ENCODE data around the gene NISCH. TPM values are rescaled to one million over a fixed set of nuclear protein-coding genes. Genes with fewer than 3 reads are reported as not detected.

Gene NISCH
- total RNA-seq, 1 donor from 2014 or later = 62.5 TPM

- DNase-seq (ENCODE audit: low read depth) = no peak
- Histone ChIP-seq H3K36me3 (ENCODE audit: control insufficient read depth, insufficient read depth, low read length) (no peaks in the 10 kb centered on the region), H3K4me3 (ENCODE audit: low read depth, low read length) (no peak overlapping the region), H3K27me3 (ENCODE audit: control insufficient read depth, insufficient read depth, low read length) (peaks cover 8% of the 10 kb centered on the region)
- no peak for TF ChIP-seq CTCF (IDR thresholded peaks at IDR 0.05; ENCODE audit: insufficient read depth, low read length, poor library complexity, severe bottlenecking)
Measured at GRCh38 chr3:52440671-52441070, 14.7 kb upstream of the NISCH start.

GRCh38 chr3:52441091-52441771, 14.2 kb upstream of the NISCH start:
- peaks cover 5% of the 10 kb centered on the region for H3K27me3 ChIP-seq (ENCODE audit: control insufficient read depth, insufficient read depth, low read length)
- no peaks in the 10 kb centered on the region for H3K36me3 ChIP-seq (ENCODE audit: control insufficient read depth, insufficient read depth, low read length)
- DNase-seq (ENCODE audit: low read depth) = no peak
- no peak for TF ChIP-seq CTCF (IDR thresholded peaks at IDR 0.05; ENCODE audit: insufficient read depth, low read length, poor library complexity, severe bottlenecking)
- no peak overlapping the region for H3K4me3 ChIP-seq (ENCODE audit: low read depth, low read length)

- TF ChIP-seq CTCF (IDR thresholded peaks at IDR 0.05; ENCODE audit: insufficient read depth, low read length, poor library complexity, severe bottlenecking) = no peak
- Histone ChIP-seq H3K27me3 (ENCODE audit: control insufficient read depth, insufficient read depth, low read length) (peaks cover 5% of the 10 kb centered on the region), H3K36me3 (ENCODE audit: control insufficient read depth, insufficient read depth, low read length) (no peaks in the 10 kb centered on the region), H3K4me3 (ENCODE audit: low read depth, low read length) (no peak overlapping the region)
- DNase-seq (ENCODE audit: low read depth) = no peak
Measured at GRCh38 chr3:52441772-52442332, 13.6 kb upstream of the NISCH start.

GRCh38 chr3:52442409-52443267, 12.8 kb upstream of the NISCH start:
- DNase-seq (ENCODE audit: low read depth) = no peak
- no peak for TF ChIP-seq CTCF (IDR thresholded peaks at IDR 0.05; ENCODE audit: insufficient read depth, low read length, poor library complexity, severe bottlenecking)
- H3K4me3 ChIP-seq (ENCODE audit: low read depth, low read length) = no peak overlapping the region
- no peaks in the 10 kb centered on the region for H3K36me3 ChIP-seq (ENCODE audit: control insufficient read depth, insufficient read depth, low read length)
- peaks cover 5% of the 10 kb centered on the region for H3K27me3 ChIP-seq (ENCODE audit: control insufficient read depth, insufficient read depth, low read length)

- TF ChIP-seq CTCF (IDR thresholded peaks at IDR 0.05; ENCODE audit: insufficient read depth, low read length, poor library complexity, severe bottlenecking) = no peak
- peaks cover 5% of the 10 kb centered on the region for H3K27me3 ChIP-seq (ENCODE audit: control insufficient read depth, insufficient read depth, low read length)
- no peaks in the 10 kb centered on the region for H3K36me3 ChIP-seq (ENCODE audit: control insufficient read depth, insufficient read depth, low read length)
- DNase-seq (ENCODE audit: low read depth) = no peak
- no peak overlapping the region for H3K4me3 ChIP-seq (ENCODE audit: low read depth, low read length)
Measured at GRCh38 chr3:52443268-52443610, 12.2 kb upstream of the NISCH start.

All from kidney epithelial cell (primary cell).